ENCODE measurements around the gene CHGA. TPM values are rescaled to one million over a fixed set of nuclear protein-coding genes. Genes with fewer than 3 reads are reported as not detected.

CHGA gene
- polyA plus RNA-seq, 3 donors: not detected

- Histone ChIP-seq H3K79me2 (ENCODE audit: insufficient read depth, low read length) (no peaks in the 10 kb centered on the region), H3K9ac (ENCODE audit: insufficient read depth, low read length, poor library complexity, severe bottlenecking) (no peak overlapping the region), H3K4me2 (replicated peaks; ENCODE audit: extremely low read depth, low read length, poor library complexity, severe bottlenecking) (no peak overlapping the region), H4K20me1 (ENCODE audit: insufficient read depth, low read length) (no peaks in the 10 kb centered on the region), H3K36me3 (replicated peaks in 1 of 2; ENCODE audit: control insufficient read depth in 1 of 2, insufficient read depth in 2 of 2, low read length in 2 of 2) (no peaks in the 10 kb centered on the region), H2AFZ (ENCODE audit: insufficient read depth, low read depth, low read length, poor library complexity, severe bottlenecking) (no peak overlapping the region), H3K27me3 (ENCODE audit: control insufficient read depth in 2 of 2, insufficient read depth in 2 of 2, low read length in 2 of 2) (peaks cover 0 to 12% of the 10 kb centered on the region in 2 donors), H3K27ac (ENCODE audit: low read depth in 1 of 2, low read length in 2 of 2) (no peak overlapping the region), H3K4me3 (replicated peaks in 1 of 3; ENCODE audit: low read depth in 2 of 3, low read length in 3 of 3) (no peak overlapping the region), H3K9me3 (replicated peaks in 1 of 2; ENCODE audit: control insufficient read depth in 1 of 2, insufficient read depth in 1 of 2, low read length in 2 of 2) (no peaks in the 10 kb centered on the region), H3K4me1 (ENCODE audit: control insufficient read depth in 1 of 2, insufficient read depth in 2 of 2, low read length in 2 of 2) (no peaks in the 10 kb centered on the region)
- Mint-ChIP-seq H3K9me3 (peaks cover 0 to 2% (median 0%) of the 10 kb centered on the region in 7 donors), H3K27me3 (ENCODE audit: low read depth in 3 of 3) (peaks cover 19 to 30% (median 25%) of the 10 kb centered on the region in 3 donors), H3K4me1 (peaks cover 2% of the 10 kb centered on the region), H3K4me3 (no peak overlapping the region), H3K27ac (no peak overlapping the region), H3K36me3 (no peaks in the 10 kb centered on the region)
- WGBS (ENCODE audit: insufficient coverage): 61% methylated on average over 6 of the region's 6 CpGs
- no peak for TF ChIP-seq CTCF (IDR thresholded peaks at IDR 0.05)
- no peak for DNase-seq
- intact Hi-C loops (cut with micrococcal nuclease): no loop called here
Measured at GRCh38 chr14:92906823-92907222, 16.1 kb upstream of the CHGA start.

- intact Hi-C loops (cut with micrococcal nuclease): no loop called here
Measured at GRCh38 chr14:92907316-92907911, 15.5 kb upstream of the CHGA start.

More at GRCh38 chr14:92907316-92907911, 15.5 kb upstream of the CHGA start:
- Histone ChIP-seq H3K79me2 (ENCODE audit: insufficient read depth, low read length) (no peaks in the 10 kb centered on the region), H2AFZ (ENCODE audit: insufficient read depth, low read depth, low read length, poor library complexity, severe bottlenecking) (no peak overlapping the region), H3K27ac (ENCODE audit: low read depth in 1 of 2, low read length in 2 of 2) (no peak overlapping the region), H3K4me1 (ENCODE audit: control insufficient read depth in 1 of 2, insufficient read depth in 2 of 2, low read length in 2 of 2) (no peaks in the 10 kb centered on the region), H3K4me3 (replicated peaks in 1 of 3; ENCODE audit: low read depth in 2 of 3, low read length in 3 of 3) (no peak overlapping the region), H3K36me3 (replicated peaks in 1 of 2; ENCODE audit: control insufficient read depth in 1 of 2, insufficient read depth in 2 of 2, low read length in 2 of 2) (no peaks in the 10 kb centered on the region), H3K9me3 (replicated peaks in 1 of 2; ENCODE audit: control insufficient read depth in 1 of 2, insufficient read depth in 1 of 2, low read length in 2 of 2) (no peaks in the 10 kb centered on the region), H3K27me3 (ENCODE audit: control insufficient read depth in 2 of 2, insufficient read depth in 2 of 2, low read length in 2 of 2) (peaks cover 0 to 10% of the 10 kb centered on the region in 2 donors), H4K20me1 (ENCODE audit: insufficient read depth, low read length) (no peaks in the 10 kb centered on the region), H3K9ac (ENCODE audit: insufficient read depth, low read length, poor library complexity, severe bottlenecking) (no peak overlapping the region), H3K4me2 (replicated peaks; ENCODE audit: extremely low read depth, low read length, poor library complexity, severe bottlenecking) (no peak overlapping the region)
- TF ChIP-seq CTCF (IDR thresholded peaks at IDR 0.05): no peak
- no peak for DNase-seq
- no CpG with 5 or more reads among the region's 6 CpGs for WGBS (ENCODE audit: insufficient coverage)
- Mint-ChIP-seq H3K9me3 (peaks cover 0 to 3% (median 1%) of the 10 kb centered on the region in 7 donors), H3K27ac (no peak overlapping the region), H3K27me3 (ENCODE audit: low read depth in 3 of 3) (peaks cover 19 to 24% (median 21%) of the 10 kb centered on the region in 3 donors), H3K36me3 (no peaks in the 10 kb centered on the region), H3K4me3 (no peak overlapping the region), H3K4me1 (peaks cover 2% of the 10 kb centered on the region)
